Stimulated activated CD8-positive, alpha-beta memory T cell treated with anti-CD3 and anti-CD28 coated beads, Interleukin-4, amount 100 ng/mL, for 48 hours (primary cell): ENCODE data around the gene TAB3.

Source experiments
- DNase-seq: peaks from one replicate; pipeline ENCODE4 v3.0.0-alpha.2; 2020

The TAB3 gene, protein sequence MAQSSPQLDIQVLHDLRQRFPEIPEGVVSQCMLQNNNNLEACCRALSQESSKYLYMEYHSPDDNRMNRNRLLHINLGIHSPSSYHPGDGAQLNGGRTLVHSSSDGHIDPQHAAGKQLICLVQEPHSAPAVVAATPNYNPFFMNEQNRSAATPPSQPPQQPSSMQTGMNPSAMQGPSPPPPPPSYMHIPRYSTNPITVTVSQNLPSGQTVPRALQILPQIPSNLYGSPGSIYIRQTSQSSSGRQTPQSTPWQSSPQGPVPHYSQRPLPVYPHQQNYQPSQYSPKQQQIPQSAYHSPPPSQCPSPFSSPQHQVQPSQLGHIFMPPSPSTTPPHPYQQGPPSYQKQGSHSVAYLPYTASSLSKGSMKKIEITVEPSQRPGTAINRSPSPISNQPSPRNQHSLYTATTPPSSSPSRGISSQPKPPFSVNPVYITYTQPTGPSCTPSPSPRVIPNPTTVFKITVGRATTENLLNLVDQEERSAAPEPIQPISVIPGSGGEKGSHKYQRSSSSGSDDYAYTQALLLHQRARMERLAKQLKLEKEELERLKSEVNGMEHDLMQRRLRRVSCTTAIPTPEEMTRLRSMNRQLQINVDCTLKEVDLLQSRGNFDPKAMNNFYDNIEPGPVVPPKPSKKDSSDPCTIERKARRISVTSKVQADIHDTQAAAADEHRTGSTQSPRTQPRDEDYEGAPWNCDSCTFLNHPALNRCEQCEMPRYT

DNA sequence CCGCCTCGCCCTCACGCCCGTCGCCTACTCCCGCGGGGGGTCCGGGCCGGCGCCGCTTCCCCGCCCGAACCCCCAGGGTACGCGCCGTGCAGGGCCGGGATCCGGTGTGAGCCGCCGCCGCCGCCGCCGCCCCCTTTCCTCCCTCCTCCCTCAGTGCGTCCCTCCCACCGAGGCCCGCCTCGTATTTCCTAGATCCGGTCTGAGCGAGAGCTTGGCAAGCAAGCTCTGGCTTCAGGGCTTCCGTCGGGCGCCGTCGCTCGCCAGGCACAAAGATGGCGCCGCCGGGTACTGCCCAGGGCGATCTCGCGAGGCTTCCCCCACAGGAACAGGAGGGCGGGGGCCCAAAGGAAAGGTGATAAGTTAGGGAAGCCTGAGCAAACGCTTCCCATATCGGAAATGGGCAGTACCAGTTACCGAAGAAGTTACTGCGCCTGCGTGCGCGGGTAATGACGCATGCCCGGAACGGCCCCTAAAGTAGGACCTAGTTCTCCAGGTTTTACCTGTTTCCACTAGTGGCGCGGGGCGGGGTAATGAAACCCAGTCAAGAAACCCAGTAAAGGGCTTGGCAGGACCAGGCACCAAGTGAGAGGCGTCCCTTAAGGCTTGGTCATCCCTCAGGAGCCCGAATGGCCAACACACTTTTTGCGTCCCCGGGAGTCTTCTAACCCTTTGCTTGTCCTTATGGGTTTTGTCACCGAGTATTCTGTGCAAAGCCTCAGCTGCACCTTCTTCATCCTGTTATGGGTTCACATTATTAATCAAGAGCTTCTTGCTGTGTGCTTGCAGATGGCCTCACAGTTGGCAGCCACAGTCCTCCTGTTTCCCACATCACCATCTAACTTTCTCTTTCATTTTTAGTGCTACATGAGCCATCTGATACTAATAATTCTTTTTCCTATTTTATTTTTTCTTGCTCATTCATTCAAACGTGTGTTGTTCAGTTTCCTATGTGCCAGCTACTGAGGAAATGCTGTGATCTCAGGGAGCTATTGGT lies at the start of gene TAB3:
TSS of gene TAB3 (minus strand) at position 108 of the 994 bp plus-strand sequence. CDS start 29,666 bp downstream, outside the sequence.
- peak; percentile 90 for DNase-seq

DNA sequence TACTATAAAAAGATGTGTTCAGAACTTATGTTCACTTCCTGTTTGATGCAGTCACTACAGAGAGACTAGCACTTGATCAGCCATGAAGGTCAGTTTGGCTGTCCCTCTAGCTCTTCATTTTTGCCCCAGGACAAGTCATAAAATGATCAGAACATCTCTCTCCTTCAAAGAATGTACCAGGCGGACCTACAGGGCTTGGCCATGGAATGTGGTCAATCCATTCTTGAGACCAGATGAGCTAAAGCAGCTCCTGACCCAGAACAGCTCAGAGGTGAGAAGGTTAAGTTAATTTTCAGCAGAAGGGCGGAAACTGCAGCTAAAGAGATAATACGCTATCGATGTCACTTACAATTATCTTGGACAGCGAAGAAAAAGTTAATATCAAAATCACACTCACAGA lies 49.2 kb upstream of the TAB3 start:
- no peak for DNase-seq

GRCh38 chrX:30935985-30936384 lies 46.9 kb upstream of the TAB3 start:
- no peak for DNase-seq

- no peak for DNase-seq
Observed at GRCh38 chrX:30931920-30932319, 42.9 kb upstream of the TAB3 start.

GRCh38 chrX:30930679-30931078 lies 41.6 kb upstream of the TAB3 start:
- DNase-seq: no peak

DNA sequence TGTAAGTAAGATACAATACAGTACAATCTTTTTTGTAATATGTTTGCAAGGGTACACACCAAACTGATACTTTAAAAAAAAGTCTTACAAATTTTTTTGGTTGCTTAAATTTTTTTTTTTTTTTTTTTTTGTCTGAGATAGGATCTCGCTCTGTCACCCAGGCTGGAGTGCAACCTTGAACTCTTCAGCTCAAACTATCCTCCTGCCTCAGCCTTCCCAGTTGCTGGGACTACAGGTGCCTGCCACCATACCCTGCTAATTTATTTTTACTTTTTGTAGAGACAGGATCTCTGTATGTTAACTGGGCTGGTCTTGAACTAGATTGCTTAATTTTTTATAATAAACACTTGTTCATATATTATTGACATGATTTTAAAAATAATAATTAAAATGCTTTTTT lies 41.1 kb upstream of the TAB3 start:
- DNase-seq: no peak

DNA sequence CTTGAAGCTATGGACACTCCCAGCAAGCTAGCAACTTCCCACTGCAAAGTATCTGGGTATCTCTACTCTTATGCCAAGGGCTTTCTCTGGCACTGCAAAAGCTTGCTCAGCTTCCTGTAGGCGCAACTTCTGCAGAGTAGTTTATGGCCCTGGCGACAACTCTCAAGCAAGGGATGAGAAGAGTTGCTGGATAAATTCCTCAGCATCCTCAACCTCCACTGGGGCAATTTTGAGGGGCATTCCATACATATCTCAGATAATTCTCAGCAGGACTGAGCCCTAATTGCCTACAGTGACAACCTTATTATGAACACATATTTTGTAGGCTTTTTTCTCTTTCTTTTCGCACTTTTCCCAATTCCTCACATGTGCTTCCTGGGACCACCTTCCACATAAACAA lies 31.2 kb upstream of the TAB3 start:
- DNase-seq: no peak

- no peak for DNase-seq
Observed at GRCh38 chrX:30918480-30918879, 29.4 kb upstream of the TAB3 start.

- no peak for DNase-seq
Observed at GRCh38 chrX:30913492-30913891, 24.4 kb upstream of the TAB3 start.

DNA sequence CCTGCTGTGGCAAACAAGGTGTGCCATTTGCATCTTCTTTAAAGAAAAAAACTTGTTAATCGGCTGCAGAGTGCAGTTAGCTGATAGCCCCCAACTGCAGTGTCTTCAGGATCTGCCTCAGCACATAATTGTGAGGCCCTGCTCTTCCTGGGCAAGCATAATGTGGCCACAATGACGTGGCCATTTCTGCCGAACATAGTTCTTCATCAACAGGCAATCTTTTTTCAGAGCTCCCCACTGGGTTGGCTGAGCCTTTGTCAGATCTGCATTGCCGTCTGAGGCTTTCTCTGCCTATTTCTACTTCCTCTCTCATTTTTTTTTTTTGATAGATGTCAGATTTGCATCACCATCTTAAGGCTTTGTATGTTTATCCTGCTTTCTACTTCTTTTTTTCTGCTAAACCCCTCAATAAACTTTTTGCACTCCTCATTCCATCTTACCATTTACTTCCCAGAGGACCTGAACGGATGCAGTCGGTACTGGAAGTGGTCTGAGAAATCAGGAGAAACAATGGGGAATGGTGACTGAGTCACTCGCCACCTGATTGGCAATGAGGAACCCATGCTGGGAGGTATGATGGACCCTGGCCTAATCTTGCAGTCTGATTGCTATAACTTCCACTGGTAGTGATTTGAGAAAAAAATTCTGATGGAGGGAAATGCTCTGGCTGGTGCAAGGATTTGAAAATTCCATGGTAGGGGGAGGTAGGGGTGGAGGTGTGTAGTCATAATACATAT lies 21.2 kb upstream of the TAB3 start:
- peak; percentile 41 for DNase-seq

DNA sequence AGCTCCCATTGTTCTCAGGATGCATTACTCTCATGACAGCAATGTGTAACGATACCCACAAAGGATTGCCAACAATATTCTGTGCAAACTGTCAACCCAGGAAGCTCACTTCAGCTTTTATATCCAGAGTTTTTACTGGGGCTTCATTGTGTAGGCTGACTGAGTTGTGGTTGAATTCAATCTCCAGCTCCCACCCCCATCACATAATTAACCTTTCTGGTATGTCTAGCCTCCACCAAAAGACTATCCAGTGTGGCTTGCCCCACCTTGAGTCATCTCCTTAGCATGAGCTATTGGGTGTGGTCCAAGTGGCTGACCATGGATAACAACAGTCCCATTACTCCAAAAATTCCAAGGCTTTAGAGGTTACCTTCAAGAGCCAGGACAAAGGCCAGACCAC lies 17.7 kb upstream of the TAB3 start:
- no peak for DNase-seq

DNA sequence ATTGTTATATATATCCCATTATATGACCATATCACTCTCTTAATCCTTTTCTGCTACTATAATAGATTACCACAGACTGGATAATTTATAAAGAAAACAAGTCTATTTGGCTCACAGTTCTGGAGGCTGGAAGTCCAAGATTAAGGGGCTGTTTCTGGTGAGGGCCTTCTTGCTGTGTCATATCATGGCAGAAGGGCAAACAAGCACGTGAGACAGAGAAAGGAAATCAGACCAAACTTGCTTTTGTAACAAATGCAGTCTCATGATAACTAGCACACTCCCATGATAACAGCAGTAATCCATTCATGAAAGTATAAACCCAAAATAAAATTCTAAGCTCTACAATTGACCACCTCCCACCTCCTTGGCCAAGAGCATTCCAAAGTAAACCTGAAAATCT lies 16.3 kb upstream of the TAB3 start:
- no peak for DNase-seq

DNA sequence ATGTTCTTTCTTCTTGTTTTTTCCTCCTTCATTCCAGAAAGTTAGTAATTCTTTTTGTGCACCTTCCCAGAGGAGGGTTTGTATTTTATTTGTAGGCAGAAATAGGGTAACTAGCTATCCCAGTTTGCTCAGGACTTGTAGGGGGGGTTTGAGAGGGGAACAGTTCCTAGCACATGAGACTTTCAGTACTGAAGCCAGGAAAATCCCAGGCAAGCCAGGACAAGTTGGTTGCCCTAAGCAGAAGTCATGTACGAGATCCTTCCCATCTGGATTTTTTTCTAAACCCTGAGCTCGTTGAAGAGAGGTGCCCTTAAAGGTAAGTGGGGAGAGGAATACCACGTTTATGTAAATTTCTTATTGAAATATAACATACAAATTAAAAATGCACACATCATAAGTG lies 15.6 kb upstream of the TAB3 start:
- DNase-seq: no peak

GRCh38 chrX:30904186-30904585 lies 15.1 kb upstream of the TAB3 start:
- DNase-seq: no peak

- no peak for DNase-seq
Observed at GRCh38 chrX:30900227-30900626, 11.2 kb upstream of the TAB3 start.

DNA sequence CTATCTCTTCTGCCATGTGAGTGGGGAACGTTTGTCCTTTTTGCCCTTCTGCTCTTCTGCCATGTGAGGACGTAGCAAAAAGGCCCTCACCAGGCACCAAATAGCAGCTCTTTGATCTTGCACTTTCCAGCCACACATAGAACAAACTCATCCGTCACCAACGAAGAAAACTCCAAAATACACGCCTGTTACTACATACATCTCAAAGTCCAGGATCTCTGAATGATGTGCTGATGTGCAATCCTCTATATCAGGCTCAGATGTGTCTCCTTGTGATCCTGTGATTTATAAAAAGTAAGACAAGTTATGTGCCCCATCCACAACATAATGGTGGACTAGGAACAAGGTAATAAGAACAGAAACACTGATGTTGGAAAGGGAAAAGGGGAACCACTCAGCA lies 9.8 kb upstream of the TAB3 start:
- DNase-seq: no peak

DNA sequence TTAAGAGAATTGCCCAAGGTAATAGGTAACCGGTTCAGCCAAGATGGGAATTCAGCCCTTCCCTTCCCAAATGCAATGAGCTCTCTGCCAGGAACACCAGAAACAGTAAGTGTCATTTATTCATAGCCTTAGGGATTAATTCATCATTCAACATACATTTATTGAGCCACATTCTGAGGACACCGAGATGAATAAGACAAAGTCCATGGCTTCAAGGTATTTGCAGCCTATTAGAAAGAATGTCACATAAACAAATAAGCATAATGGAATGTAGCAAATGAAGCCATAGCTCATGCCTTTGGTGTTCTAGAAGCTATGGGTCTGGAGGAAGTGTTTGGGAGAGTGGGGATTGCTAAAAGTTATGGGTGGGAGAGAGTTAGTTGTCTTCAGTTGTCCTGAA lies 6.3 kb upstream of the TAB3 start:
- DNase-seq: no peak

DNA sequence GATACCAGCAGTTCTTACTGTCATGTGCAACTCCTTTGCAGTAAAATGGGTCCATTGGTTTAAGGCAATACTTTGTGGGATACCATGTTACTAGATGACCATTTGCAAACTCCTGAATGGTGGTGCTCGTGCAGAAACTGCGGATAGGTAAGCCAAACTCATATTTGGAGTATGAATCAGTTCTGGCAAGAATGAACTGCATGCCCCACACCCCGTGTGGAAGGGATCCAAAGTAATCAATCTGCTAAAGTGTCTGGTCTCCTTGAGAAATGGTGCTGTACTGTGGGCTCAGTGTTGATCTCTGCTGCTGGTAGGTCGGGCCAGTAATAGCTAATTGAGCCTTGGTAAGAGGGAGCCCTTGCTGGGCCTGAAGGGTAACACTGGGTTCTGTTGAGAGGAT lies 4.2 kb upstream of the TAB3 start:
- DNase-seq: no peak

DNA sequence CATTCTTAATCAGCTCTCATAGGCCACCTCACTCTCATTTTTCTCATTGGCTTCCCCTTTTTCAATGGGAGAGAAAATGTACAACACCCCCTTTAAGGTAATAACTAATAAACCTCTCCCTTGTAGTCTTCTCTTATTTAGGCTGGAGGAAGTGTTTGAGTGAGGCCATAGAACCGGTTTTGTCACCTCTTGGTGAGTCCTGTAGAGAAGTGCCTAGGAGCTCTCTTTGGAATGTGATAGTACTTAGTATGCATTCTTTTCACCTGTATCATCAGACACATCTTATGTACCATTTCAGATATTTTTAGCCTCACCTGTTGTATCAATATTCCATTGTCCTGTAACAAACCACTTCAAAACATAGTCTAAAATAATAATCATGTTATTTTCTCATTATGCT lies 3.5 kb upstream of the TAB3 start:
- DNase-seq: no peak

DNA sequence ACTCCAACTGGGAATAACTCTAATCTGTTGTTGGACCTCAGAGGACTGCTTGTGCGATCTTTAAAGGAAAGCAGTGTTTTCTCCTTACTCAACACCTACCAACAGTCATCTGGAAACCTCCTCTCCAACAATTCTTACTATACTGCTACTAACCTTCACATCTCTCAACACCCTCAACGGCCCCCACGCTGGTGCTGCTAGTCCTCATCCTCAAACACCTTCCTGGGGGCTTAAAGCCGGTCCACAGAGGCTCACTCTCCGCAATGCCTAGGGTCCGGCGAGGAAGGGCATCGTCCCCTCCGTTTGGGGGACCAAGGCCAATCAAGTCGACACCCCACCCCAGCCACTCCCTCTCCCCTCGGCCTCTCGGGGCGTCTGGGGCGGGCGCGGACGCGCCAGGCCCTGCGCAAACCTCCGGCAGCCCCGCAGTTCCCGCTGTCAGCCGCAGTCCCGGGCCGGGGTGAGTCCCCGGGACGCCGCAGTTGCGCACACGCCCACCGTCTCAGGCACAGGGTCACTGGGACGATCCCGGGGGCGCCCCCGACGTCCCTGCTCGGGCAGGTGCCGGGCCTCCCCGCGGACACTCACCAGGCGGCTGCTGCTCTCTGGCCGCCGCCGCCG lies 418 bp downstream of the TAB3 start:
- DNase-seq: peak; percentile 30

GRCh38 chrX:30887721-30888120 lies 1.3 kb downstream of the TAB3 start:
- DNase-seq: peak; percentile 67

DNA sequence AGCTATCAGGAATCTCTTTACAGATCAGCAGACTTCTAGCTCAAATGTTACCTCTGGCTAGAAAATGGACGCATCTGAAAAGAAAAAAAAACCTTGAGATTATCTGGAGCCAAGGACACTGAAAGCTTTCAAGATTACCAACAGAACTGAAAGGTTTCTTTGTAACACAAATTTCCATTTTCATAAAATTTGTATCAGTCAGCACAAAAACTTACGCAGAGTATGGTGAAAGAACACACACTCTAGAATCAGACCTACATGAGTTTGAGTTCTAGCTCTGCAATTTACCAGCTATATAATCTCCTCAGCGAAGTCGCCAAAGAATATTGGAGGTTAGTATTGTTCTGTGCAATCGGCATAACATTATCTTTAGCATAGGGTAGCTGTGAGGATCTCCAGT lies 1.8 kb downstream of the TAB3 start:
- no peak for DNase-seq
